ENCODE results near the gene DNMT3A.

Gene DNMT3A

GRCh38 chr2:25372405-25373268 lies 30.9 kb upstream of the DNMT3A start:
- DNase-seq = no peak

DNA sequence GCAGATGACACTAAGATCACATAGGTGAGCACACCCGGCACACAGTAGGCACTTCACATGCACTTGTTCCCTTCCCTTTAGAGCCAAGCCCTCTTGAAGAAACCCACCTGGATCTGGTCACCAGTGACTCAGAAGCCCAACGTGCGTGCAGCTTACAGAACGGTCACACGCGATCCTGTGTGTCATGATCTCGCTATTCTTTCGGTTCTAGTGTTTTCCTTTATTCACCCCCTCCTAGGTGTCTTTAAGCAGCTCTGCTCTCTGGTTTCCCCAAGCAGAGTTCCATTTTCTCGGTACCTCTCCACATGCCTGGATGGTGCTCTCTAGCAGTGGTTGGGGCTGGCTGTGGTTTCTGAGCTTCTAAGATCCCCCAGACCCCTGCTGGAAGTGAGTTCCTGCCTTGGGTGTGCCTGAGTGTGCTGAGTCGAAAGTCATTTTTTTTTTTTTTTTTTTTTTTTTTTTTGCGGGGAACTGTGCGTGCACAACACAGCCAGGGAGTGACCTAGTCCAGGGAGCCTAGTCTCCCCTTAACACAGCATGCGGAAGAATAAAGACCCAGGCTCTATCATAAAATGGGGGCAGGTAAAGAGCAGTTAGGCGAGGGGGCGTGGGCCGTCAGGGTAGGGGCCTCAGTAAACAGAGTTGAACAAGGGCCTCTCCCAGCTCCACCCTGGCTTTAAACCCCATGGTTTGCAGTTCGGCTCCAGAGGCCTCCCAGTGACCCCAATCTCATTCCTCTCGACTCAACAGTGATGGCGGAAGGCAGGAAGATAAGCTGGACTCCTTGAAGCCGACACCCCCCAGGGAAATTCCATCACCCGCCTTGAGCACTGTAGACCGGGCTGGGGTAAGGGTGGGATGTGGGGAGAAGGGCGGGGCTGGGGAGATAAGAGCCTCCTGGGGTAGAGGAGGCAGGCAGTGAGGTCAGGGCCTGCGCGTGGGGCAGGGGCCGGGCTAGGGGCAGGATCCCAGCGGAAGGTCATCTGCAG lies 29.8 kb upstream of the DNMT3A start:
- DNase-seq = no peak

GRCh38 chr2:25369876-25370275 lies 28.2 kb upstream of the DNMT3A start:
- DNase-seq = no peak

GRCh38 chr2:25369439-25369838 lies 27.7 kb upstream of the DNMT3A start:
- no peak for DNase-seq

GRCh38 chr2:25368660-25369059 lies 26.9 kb upstream of the DNMT3A start:
- no peak for DNase-seq

- no peak for DNase-seq
Observed at GRCh38 chr2:25367296-25367695, 25.6 kb upstream of the DNMT3A start.

GRCh38 chr2:25366629-25367028 lies 24.9 kb upstream of the DNMT3A start:
- DNase-seq = no peak

GRCh38 chr2:25365241-25365640 lies 23.5 kb upstream of the DNMT3A start:
- no peak for DNase-seq

- DNase-seq = no peak
Observed at GRCh38 chr2:25363733-25364132, 22.0 kb upstream of the DNMT3A start.

DNA sequence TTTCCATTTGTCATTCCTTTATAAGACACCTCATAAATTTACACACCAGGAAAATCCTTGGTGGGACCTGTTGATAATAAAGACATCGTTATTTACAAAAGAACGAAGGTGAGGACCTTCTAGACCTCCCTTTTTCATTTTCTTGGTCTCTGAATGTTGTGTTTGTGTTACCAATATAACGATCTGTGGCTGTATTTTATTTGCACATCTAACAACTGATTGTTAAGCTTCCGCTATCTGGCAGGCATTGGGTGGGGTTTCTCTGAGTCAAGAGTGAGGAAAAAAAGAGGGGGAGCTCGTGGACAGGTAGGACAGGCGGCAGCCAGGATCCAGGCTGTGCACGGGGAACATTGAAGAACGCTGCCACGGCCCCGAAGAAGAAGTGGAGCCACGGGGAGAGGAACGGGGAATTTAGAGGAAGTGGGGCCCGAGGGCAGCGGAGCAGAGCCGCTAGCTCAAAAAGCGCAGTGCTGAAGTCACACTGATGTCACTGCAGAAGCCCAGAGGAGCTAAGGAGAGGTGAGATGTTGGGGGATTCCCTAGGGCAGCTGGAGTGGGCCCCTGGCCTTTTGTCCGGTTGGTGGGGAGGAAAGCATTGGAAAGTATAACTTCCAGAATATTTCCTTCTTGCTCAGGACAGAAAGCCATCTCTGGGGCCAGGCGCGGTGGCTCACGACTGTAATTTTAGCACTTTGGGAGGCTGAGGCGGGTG lies 20.9 kb upstream of the DNMT3A start:
- peak; percentile 13 for DNase-seq

- peak; percentile 90 for DNase-seq
Observed at GRCh38 chr2:25362049-25362433, 20.3 kb upstream of the DNMT3A start.

GRCh38 chr2:25361261-25362048 lies 19.7 kb upstream of the DNMT3A start:
- no peak for DNase-seq

DNA sequence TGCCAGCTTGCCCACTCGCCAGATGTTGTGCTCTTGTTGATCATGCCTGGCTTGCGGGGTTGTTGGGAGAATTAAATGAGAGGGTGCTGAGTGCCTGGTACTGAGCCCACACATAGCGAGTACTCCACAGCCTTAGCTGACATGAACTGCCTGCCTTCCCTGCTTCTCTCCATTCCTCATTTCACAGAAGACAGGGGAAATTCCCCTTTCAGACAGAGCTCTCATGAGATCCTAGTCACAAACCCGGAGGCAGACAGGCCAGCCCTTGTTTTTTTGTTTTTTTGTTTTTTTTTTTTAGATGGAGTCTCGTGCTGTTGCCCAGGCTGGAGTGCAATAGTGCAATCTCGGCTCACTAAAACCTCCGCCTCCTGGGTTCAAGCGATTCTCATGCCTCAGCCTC lies 17.1 kb upstream of the DNMT3A start:
- no peak for DNase-seq

DNA sequence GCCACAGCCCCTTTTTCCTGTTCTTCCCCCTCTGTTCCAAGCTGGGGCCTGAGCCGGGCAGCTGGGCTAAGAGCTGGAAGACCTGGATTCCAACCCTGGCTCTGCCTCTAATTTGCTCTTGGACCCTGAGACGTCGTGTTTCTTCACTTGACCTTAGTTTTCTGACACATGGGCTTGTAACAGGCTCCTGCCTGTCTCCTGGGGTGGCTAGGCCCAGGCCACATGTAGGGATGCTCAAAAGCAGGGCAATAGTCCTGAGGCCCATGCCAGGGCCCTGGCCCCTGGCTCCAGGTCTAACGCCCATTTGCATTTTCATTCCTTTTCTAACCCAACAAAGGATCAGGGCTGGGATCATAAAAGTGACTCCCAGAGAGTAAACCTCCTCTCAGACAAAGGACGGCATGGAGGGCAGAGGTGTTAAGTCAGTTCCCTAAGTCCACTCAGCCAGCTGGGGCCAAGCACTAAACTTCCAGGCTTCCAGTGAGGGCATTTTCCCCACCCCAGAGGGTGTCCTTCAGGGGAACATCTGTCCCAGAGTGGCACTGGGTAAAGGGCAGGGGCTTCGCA lies 16.6 kb upstream of the DNMT3A start:
- DNase-seq = no peak

DNA sequence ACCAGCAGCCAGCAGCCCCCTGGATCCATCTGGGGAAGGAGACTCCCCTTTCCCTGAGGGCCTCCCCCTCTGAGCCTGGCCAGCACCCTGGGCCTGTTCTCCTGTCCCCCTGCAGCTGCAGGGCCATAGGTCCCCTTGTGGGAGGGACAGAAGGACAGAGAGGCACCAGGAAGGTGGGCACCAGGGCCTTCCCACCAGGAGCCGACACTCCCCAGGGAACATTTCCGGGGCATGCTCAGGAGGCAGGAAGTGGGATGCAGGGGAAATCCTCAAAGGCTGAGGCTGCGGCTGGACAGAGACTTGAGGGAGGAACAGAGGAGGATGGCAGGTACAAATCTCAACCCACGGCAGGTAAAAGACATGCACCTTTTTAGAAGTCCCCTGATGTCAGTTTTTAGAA lies 14.4 kb upstream of the DNMT3A start:
- no peak for DNase-seq

GRCh38 chr2:25355270-25355669 lies 13.5 kb upstream of the DNMT3A start:
- no peak for DNase-seq

- peak; percentile 76 for DNase-seq
Observed at GRCh38 chr2:25354116-25354515, 12.4 kb upstream of the DNMT3A start.

DNA sequence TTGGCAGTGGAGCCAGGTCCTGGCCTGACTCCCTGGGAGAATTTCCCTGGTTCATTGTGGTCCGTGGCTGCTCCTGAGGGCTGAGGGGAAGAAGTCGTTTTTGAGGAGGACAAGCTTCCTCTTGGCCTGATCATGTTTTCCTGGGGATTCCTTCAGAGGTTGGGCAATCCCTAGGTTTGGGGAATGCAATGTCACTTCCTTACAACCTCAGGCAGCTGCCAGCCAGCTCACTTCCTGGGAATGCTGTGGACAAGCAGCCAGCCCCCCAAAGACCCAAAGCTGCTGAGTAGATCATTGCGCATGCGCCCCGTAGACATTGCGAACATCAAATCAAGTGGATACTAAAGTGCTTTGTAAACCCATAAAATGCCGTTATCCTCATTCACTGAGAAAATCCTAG lies 7.7 kb upstream of the DNMT3A start:
- DNase-seq = no peak

- no peak for DNase-seq
Observed at GRCh38 chr2:25347846-25348245, 6.1 kb upstream of the DNMT3A start.

DNA sequence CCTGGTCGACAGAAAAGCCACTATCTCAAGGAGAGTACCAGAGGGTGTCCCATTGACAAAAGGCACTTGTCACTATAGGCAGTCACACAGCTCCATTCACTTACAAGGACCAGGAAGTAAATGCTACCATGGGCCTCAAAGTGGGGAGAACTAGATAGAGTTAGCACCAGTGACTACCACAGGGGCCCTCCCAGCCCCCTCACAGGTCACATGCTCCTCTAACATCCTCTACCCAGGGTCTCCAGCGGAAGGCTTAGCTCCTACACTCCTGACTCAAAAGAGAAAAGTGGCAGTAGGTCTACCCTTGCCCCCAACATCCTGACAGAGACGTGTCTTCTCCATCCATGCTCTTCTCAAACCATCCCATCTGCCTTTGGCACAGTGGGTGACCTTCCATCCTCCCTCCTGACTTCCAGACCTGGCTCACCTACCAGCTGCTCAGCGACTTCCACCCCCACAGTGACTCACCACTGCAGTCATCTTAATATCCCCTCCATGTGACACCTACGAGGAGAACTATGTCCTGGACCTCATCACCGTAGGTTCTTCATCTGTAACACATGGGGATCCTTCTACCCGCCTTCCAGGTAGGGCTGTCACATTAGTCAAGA lies 5.6 kb upstream of the DNMT3A start:
- DNase-seq = no peak

DNA sequence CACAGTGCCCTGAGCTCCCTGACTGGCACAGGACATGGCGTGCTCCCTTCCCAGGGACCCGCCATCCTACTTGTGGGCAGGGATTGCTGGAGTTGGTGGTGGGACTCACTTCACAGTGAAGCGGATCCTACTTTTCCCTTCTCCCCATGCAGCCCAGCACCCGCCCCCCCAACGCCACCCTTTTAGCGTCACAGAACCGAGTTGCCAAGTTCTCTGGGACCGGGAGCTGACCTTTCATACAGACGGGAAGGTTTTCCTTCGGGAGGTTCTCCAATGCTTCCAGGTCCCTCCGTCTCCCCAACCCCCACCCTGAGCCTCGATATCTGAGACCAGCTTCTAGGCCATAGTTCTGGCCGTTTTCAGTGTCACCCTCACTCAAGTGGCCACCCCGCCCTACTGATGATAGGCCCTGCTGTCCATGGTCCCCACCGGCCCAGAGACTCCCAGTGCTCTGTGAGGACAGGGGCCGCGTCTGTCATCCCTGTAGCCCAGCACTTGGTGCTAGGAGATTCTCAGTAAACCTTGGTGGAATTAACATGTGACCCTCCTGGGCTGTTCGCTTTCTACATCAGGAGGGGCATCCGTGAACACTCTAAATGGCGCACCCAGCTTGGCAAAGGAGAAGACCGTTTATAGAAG lies 1.6 kb upstream of the DNMT3A start:
- no peak for DNase-seq
